Transverse colon (tissue), 4 donors: Measurements from ENCODE around the gene TICAM2. TPM values are rescaled to one million over a fixed set of nuclear protein-coding genes. Genes with fewer than 3 reads are reported as not detected.

Experiments
- DNase-seq: peaks from one replicate; pipeline ENCODE4 v3.0.0-alpha.2; 2019
- H3K27ac ChIP-seq, 4 donors: fragments of 200-600 bp; sonication (generic); 2 replicates each; pipeline ENCODE4 v1.5.1; 2016 to 2018; ENCODE audit warnings: inconsistent platforms in 4 of 4
- H3K27me3 ChIP-seq: fragments of 200-600 bp; sonication (generic); 2 replicates; pipeline ENCODE4 v1.5.1; 2017; ENCODE audit warnings: inconsistent platforms
- H3K36me3 ChIP-seq, 4 donors: fragments of 200-600 bp; sonication (generic); 2 replicates each; pipeline ENCODE4 v1.5.1; 2017 to 2019; ENCODE audit warnings: inconsistent platforms in 4 of 4
- H3K4me1 ChIP-seq, 4 donors: fragments of 200-600 bp; sonication (generic); 2 replicates each; pipeline ENCODE4 v1.5.1; 2017 to 2020; ENCODE audit warnings: inconsistent platforms in 4 of 4
- H3K4me3 ChIP-seq, 4 donors: fragments of 200-600 bp; sonication (generic); 1 replicate in 1 of 4; 2 replicates in 3 of 4; pipeline versions ENCODE4 v1.5.1 to v1.6.1; 2017 to 2019; ENCODE audit warnings: inconsistent platforms in 4 of 4
- H3K9me3 ChIP-seq, 2 donors: fragments of 200-600 bp; sonication (generic); 2 replicates each; pipeline ENCODE4 v1.5.1; 2017 to 2019; ENCODE audit warnings: inconsistent platforms in 2 of 2
- EP300 ChIP-seq: sonication (generic); formaldehyde crosslinking; IDR thresholded peaks from one replicate; pipeline ENCODE4 v1.6.1; 2017; ENCODE audit warnings: antibody characterized with exemption, low read depth
- POLR2A ChIP-seq: fragments of 450-650 bp; IDR thresholded peaks from one replicate; pipeline ENCODE4 v1.6.1; 2016; ENCODE audit warnings: antibody characterized with exemption, mild to moderate bottlenecking, moderate library complexity
- POLR2AphosphoS5 ChIP-seq, 3 donors: sonication (generic); formaldehyde crosslinking; IDR thresholded peaks; one replicate each; pipeline ENCODE4 v1.6.1; 2016; ENCODE audit warnings: antibody characterized with exemption in 3 of 3
- WGBS, 2 donors: methylation state at CpG; one replicate each; pipeline ENCODE4 v1.1.5; 2018; ENCODE audit warnings: low coverage in 1 of 2; 5-methylcytosine and 5-hydroxymethylcytosine counted together
- in situ Hi-C, 4 donors: fragments of 200-750 bp; cut with MboI; loops; one replicate each; pipeline versions ENCODE4 v1.15.0 to v1.15.1; 2017; ENCODE audit warnings: low sequenced_read_pairs in 3 of 4, low pct_ligation_motif_present in 1 of 4, low pct_unique_long_range_greater_than_20kb in 1 of 4
- intact Hi-C: fragments of 100-400 bp; cut with DNase I; formaldehyde crosslinking; loops from one replicate; pipeline ENCODE4 v1.15.1; 2023; ENCODE audit warnings: low total_unique reads
- total RNA-seq, 4 donors: library from RNA; depleted of rRNA; stranded (reverse); fragments of >200 nt; gene quantifications; one replicate each; pipeline ENCODE4 v1.1.0, GENCODE V29; 2016
- TF ChIP-seq, protein P1 (sequence below), 5 experiments: fragments of 200-600 bp in 3 of 5; fragments of 450-650 bp in 2 of 5; sonication (generic) in 3 of 5; IDR thresholded peaks; 1 replicate in 2 of 5; 2 replicates in 3 of 5; pipeline ENCODE4 v1.5.1; 2016 to 2017; ENCODE audit warnings: antibody characterized with exemption in 5 of 5, inconsistent platforms in 3 of 5, mild to moderate bottlenecking in 2 of 5, moderate library complexity in 1 of 5

The TICAM2 gene
- total RNA-seq, 4 donors from 2014 or later = 0.68 to 1.1 TPM; not detected in 2

GRCh38 chr5:115532517-115532916, 69.8 kb downstream of the TICAM2 start:
- TF ChIP-seq POLR2A = no peak
- TF ChIP-seq, protein P1, sequence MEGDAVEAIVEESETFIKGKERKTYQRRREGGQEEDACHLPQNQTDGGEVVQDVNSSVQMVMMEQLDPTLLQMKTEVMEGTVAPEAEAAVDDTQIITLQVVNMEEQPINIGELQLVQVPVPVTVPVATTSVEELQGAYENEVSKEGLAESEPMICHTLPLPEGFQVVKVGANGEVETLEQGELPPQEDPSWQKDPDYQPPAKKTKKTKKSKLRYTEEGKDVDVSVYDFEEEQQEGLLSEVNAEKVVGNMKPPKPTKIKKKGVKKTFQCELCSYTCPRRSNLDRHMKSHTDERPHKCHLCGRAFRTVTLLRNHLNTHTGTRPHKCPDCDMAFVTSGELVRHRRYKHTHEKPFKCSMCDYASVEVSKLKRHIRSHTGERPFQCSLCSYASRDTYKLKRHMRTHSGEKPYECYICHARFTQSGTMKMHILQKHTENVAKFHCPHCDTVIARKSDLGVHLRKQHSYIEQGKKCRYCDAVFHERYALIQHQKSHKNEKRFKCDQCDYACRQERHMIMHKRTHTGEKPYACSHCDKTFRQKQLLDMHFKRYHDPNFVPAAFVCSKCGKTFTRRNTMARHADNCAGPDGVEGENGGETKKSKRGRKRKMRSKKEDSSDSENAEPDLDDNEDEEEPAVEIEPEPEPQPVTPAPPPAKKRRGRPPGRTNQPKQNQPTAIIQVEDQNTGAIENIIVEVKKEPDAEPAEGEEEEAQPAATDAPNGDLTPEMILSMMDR (IDR thresholded peaks at IDR 0.05) = no peak
- no peak for TF ChIP-seq EP300
- no peak for TF ChIP-seq POLR2AphosphoS5 (IDR thresholded peaks at IDR 0.05)
- in situ Hi-C loops = no loop called here
- intact Hi-C loops = no loop called here
- 18 to 29% methylated on average over 2 of the region's 2 CpGs for WGBS, 2 donors
- H3K4me3 ChIP-seq = no peak overlapping the region
- H3K36me3 ChIP-seq = peaks cover 0 to 27% (median 0%) of the 10 kb centered on the region in 4 donors
- H3K27ac ChIP-seq = peak overlapping the region; percentile 42 to 72 (median 54)
- peaks cover 33 to 97% (median 57%) of the 10 kb centered on the region in 4 donors for H3K4me1 ChIP-seq
- H3K9me3 ChIP-seq = no peaks in the 10 kb centered on the region
- no peaks in the 10 kb centered on the region for H3K27me3 ChIP-seq
- DNase-seq = no peak

- no peaks in the 10 kb centered on the region for H3K27me3 ChIP-seq
- in situ Hi-C loops = no loop called here
These were observed 70.4 kb downstream of the TICAM2 start for GRCh38 chr5:115531787-115532367.

GRCh38 chr5:115531380-115531779, 70.9 kb downstream of the TICAM2 start:
- peak overlapping the region; percentile 42 to 72 (median 54) for H3K27ac ChIP-seq
- TF ChIP-seq, protein P1 (IDR thresholded peaks at IDR 0.05) = no peak
- TF ChIP-seq POLR2AphosphoS5 (IDR thresholded peaks at IDR 0.05) = no peak
- TF ChIP-seq POLR2A = no peak
- TF ChIP-seq EP300 = no peak
- DNase-seq = no peak
- H3K4me3 ChIP-seq = no peak overlapping the region
- no peaks in the 10 kb centered on the region for H3K27me3 ChIP-seq
- H3K4me1 ChIP-seq = peaks cover 30 to 97% (median 55%) of the 10 kb centered on the region in 4 donors
- no peaks in the 10 kb centered on the region for H3K9me3 ChIP-seq
- H3K36me3 ChIP-seq = peaks cover 0 to 21% (median 0%) of the 10 kb centered on the region in 4 donors
- in situ Hi-C loops = no loop called here
- intact Hi-C loops = no loop called here
- WGBS, 2 donors = 42 to 67% methylated on average over 3 of the region's 3 CpGs

More at GRCh38 chr5:115531787-115532367, 70.4 kb downstream of the TICAM2 start:
- no peak for TF ChIP-seq POLR2A
- DNase-seq = no peak
- H3K9me3 ChIP-seq = no peaks in the 10 kb centered on the region
- intact Hi-C loops = no loop called here
- peak overlapping the region; percentile 42 to 72 (median 54) for H3K27ac ChIP-seq
- peaks cover 0 to 26% (median 0%) of the 10 kb centered on the region in 4 donors for H3K36me3 ChIP-seq
- no peak overlapping the region for H3K4me3 ChIP-seq
- 43 to 48% methylated on average over 1 of the region's 1 CpG for WGBS, 2 donors
- H3K4me1 ChIP-seq = peaks cover 30 to 97% (median 55%) of the 10 kb centered on the region in 4 donors

GRCh38 chr5:115530426-115530825, 71.9 kb downstream of the TICAM2 start:
- no peak for DNase-seq
- Histone ChIP-seq H3K4me3 (no peak overlapping the region), H3K4me1 (peaks cover 30 to 95% (median 56%) of the 10 kb centered on the region in 4 donors), H3K36me3 (peaks cover 0 to 21% (median under 1%) of the 10 kb centered on the region in 4 donors), H3K9me3 (no peaks in the 10 kb centered on the region), H3K27ac (no peak overlapping the region), H3K27me3 (no peaks in the 10 kb centered on the region)
- WGBS, 2 donors = 73 to 85% methylated on average over 3 of the region's 3 CpGs
- intact Hi-C loops = no loop called here
- TF ChIP-seq, protein P1 (IDR thresholded peaks at IDR 0.05) = no peak
- no peak for TF ChIP-seq EP300
- no peak for TF ChIP-seq POLR2A
- no peak for TF ChIP-seq POLR2AphosphoS5 (IDR thresholded peaks at IDR 0.05)
- in situ Hi-C loops = no loop called here

Other genes starting within 250 kb of the TICAM2 start
- gene FEM1C, start 57.7 kb downstream of the TICAM2 start, total RNA-seq = 10 to 100 TPM in 3 of 4 donors, 1 to 10 TPM in 1; 5.8 to 46.0 (median 40.0) TPM
- 100 to 1,000 TPM in 2 of 4 donors, 10 to 100 TPM in 2; 29.9 to 122 (median 98.2) TPM for gene TMED7, start 23.6 kb upstream of the TICAM2 start, total RNA-seq
- gene CDO1, start 214.2 kb upstream of the TICAM2 start, total RNA-seq = 10 to 100 TPM in 1 of 4 donors, 1 to 10 TPM in 1, under 1 TPM in 1, not detected in 1; 0.40 to 10.4 (median 4.4) TPM
- gene ATG12, start 239.1 kb upstream of the TICAM2 start, total RNA-seq = 10 to 100 TPM; 18.7 to 51.3 (median 31.4) TPM
- gene AP3S1, start 239.5 kb upstream of the TICAM2 start, total RNA-seq = 100 to 1,000 TPM in 1 of 4 donors, 10 to 100 TPM in 3; 54.2 to 258 (median 65.7) TPM